HTERT RPE-1 (cell line): ENCODE results near the gene ABCA13.

ENCODE experiments used
- in situ Hi-C: fragments of 300-500 bp; cut with MboI; formaldehyde crosslinking; loops from 4 replicates; pipeline ENCODE4 v1.14.3; 2020; ENCODE audit warnings: low sequenced_read_pairs

The ABCA13 gene

GRCh38 chr7:48617993-48618392 is 446.7 kb downstream of the ABCA13 start:
- in situ Hi-C loops, result no loop called here

GRCh38 chr7:48621076-48621475 is 449.8 kb downstream of the ABCA13 start:
- in situ Hi-C loops, result no loop called here

- in situ Hi-C loops, result no loop called here
Observed at GRCh38 chr7:48627164-48627563, 455.9 kb downstream of the ABCA13 start.

- in situ Hi-C loops, result no loop called here
Observed at GRCh38 chr7:48628793-48629349, 457.6 kb downstream of the ABCA13 start.

- in situ Hi-C loops, result no loop called here
Observed at GRCh38 chr7:48634116-48634632, 462.9 kb downstream of the ABCA13 start.

- in situ Hi-C loops, result no loop called here
Observed at GRCh38 chr7:48635796-48636195, 464.5 kb downstream of the ABCA13 start.

- in situ Hi-C loops, result no loop called here
Observed at GRCh38 chr7:48636391-48637015, 465.2 kb downstream of the ABCA13 start.

GRCh38 chr7:48637382-48637781 is 466.1 kb downstream of the ABCA13 start:
- in situ Hi-C loops, result no loop called here

- in situ Hi-C loops, result no loop called here
Observed at GRCh38 chr7:48638041-48638440, 466.8 kb downstream of the ABCA13 start.

- in situ Hi-C loops, result no loop called here
Observed at GRCh38 chr7:48643431-48644013, 472.3 kb downstream of the ABCA13 start.

- in situ Hi-C loops, result no loop called here
Observed at GRCh38 chr7:48658138-48658537, 486.9 kb downstream of the ABCA13 start.

- in situ Hi-C loops, result no loop called here
Observed at GRCh38 chr7:48660306-48660870, 489.1 kb downstream of the ABCA13 start.

- in situ Hi-C loops, result no loop called here
Observed at GRCh38 chr7:48664241-48664640, 493.0 kb downstream of the ABCA13 start.

- in situ Hi-C loops, result no loop called here
Observed at GRCh38 chr7:48665353-48666135, 494.3 kb downstream of the ABCA13 start.

- in situ Hi-C loops, result no loop called here
Observed at GRCh38 chr7:48667407-48667806, 496.1 kb downstream of the ABCA13 start.

GRCh38 chr7:48671656-48672055 is 500.4 kb downstream of the ABCA13 start:
- in situ Hi-C loops, result no loop called here

GRCh38 chr7:48681006-48681405 is 509.7 kb downstream of the ABCA13 start:
- in situ Hi-C loops, result no loop called here

- in situ Hi-C loops, result no loop called here
Observed at GRCh38 chr7:48691788-48692187, 520.5 kb downstream of the ABCA13 start.
